NCI-H146 treated with DMSO at 0.1 percent for 48 hours (cell line): ENCODE results near the gene MICAL2.

Experiments used
- DNase-seq: peaks from one replicate; lab custom pipeline; 2025; ENCODE audit not compliant: unreplicated experiment; lab: John Stamatoyannopoulos, UW

MICAL2 gene

DNA sequence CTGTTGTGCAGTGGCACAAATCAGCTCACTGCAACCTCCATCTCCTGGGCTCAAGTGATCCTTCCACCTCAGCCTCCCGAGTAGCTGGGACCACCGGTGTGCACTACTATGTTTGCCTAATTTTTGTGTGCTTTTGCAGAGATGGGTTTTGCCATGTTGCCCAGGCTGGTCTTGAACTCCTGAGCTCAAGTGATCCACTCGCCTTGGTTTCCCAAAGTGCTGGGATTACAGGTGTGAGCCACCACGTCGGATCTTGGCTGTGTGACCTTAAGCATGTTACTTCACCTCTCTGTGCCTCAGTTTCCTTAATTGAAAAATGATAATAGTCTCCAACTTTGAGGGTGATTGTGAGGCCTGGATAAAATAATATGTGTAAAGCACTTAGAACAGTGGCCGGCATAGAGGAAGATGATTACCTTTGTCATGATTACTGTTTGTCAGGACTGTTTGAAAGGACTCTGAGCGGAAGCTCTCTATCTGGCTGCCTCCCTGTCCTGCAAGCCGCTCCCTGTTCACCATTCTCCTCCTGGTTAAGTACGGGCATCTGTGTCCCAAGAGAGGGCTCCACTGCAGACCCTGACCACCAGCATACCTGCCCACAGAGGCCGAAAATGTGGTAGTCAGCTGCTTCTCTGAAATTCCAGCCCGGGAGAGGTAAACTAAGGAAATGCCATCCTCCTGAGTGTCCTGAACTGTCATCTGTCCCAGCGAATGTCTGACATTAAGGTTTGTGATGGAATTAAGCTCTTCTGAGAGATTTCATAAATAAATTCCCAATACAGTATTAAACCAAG, 73.6 kb downstream of the MICAL2 start:
- DNase-seq: no peak

DNA sequence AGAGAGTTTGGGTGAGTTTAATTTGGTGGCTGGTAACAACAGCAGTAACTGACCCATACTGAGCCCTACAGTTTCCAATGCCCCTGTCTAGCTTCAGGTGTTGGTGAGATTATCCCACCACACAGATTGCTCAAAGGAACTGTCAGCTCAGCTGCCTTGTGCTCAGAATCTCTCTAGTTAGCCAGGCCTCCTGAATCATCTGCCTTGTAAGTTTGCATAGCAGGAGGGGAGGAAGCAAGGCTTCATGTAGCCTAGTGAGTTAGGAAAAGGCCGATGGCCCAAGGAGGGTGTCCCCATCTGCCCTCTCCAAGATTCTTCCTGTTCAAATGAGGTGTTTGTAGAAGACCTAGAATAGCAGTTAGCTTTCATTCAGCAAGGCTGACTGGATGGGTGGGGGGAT, 74.3 kb downstream of the MICAL2 start:
- no peak for DNase-seq

GRCh38 chr11:12185106-12185690, 74.8 kb downstream of the MICAL2 start:
- no peak for DNase-seq

GRCh38 chr11:12185914-12186313, 75.5 kb downstream of the MICAL2 start:
- DNase-seq: no peak

DNA sequence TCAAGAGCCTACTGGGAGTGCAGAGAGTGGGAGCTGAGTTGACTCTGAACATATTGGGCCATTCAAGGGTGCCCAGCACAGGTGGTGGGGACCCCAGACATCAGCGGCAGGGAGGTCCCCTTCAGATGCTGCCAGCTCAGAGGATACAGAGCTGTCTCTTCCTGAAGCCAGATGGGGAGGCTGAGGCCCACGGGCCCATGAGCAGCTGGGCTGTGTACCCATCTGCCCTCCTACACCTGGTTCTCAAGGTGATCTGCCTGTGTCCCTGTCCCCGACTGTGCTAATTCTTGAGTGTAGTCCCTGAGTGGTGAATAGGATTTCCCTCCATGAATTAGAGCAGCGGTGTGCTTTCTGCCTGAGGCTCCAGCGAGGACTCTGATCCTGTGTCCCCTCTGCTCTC, 76.3 kb downstream of the MICAL2 start:
- DNase-seq: no peak

DNA sequence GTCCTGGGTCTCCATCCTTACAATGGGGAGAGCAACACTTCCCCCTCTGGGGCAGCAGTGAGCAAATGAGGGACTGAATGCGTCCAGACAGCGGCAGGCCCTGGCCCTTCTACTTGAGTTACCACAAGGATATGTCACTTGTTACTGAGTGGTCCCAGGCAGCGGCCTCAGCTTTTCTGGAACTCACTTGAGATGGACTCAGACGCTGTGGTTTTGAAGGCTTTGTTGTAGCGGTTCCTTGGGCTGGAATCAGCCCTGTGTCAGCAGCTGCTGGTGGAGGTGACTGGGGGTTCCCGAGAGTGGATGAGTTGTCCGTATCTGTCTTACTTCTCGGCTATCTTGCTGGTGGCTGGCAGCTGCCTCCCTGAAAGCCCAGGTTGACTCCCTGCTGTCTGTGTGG, 77.0 kb downstream of the MICAL2 start:
- no peak for DNase-seq

DNA sequence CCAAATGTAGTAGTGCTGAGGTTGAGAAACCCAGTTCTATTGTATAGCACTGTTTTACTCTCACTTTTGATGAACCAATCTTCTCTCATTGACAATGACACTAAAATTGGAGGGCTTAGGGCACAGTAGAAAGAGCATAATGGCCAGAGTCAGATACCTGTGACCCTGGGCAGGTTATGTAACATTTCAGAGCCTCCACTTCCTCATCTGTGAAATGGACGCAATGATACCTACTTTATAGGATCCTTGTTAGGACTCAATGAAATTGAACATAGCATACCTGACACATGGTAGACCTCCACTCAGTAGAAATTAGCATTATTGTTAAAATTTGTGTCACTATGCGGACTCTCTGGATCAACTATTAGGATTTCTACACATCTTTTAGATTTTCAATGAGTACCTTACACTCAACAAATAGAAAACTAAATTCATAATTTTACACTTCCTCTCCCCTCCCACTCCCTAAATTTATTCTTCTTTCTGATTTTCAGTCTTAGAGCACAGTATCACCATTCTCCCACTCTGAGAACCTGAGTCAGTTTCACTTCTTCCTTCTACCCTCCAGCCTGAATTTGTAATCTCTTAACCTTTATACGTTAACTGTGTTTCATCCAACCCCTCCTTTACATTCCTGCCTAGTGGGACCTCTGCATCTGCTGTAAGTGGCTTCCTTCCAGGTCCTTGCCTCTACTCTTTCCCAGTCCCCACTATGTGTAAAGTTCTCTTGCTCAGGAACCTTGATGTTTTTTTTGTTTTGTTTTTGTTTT, 78.3 kb downstream of the MICAL2 start:
- no peak for DNase-seq

GRCh38 chr11:12189543-12190235, 79.3 kb downstream of the MICAL2 start:
- no peak for DNase-seq

DNA sequence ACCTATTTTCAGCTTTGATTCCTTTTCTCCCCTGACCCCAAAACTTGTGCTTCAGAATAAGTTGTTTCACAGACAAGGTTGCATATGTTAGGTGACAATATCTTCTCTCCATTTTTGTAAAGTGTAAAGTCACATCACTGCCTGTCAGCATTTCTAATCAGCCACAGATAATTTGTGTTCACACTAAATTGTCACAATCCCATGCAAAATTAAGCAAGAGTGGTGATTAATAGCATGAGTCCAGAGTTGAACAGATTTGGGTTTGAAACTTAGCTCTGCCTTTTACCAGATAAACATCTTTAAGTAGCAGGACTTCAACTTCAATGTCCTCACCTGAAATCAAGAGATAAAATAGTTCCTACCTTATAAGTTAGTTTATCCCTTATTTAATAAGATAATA, 80.1 kb downstream of the MICAL2 start:
- DNase-seq: no peak

- DNase-seq: no peak
These were observed 82.6 kb downstream of the MICAL2 start for GRCh38 chr11:12192794-12193514.

- DNase-seq: no peak
These were observed 83.3 kb downstream of the MICAL2 start for GRCh38 chr11:12193515-12194336.

DNA sequence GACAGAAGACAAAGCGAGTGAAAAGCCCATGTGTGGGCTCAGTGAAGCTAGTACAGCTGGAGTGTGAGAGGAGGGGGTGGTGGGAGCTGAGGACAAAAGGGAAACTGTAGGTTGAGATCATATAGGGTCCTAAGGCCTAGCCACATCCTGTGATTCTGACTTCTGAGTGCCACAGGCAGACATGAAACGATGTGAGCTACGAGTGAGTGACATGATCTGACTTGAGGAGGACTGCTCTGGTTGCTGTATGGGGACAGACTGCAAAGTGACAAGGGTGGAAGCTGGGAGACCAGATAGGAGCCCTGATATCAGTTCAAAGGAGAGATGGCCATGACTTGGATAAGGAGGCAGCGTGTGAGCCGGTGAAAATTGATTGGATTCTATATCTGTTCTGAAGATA, 85.4 kb downstream of the MICAL2 start:
- DNase-seq: no peak

GRCh38 chr11:12196308-12196707, 85.9 kb downstream of the MICAL2 start:
- no peak for DNase-seq

- DNase-seq: no peak
These were observed 86.5 kb downstream of the MICAL2 start for GRCh38 chr11:12196872-12197271.

DNA sequence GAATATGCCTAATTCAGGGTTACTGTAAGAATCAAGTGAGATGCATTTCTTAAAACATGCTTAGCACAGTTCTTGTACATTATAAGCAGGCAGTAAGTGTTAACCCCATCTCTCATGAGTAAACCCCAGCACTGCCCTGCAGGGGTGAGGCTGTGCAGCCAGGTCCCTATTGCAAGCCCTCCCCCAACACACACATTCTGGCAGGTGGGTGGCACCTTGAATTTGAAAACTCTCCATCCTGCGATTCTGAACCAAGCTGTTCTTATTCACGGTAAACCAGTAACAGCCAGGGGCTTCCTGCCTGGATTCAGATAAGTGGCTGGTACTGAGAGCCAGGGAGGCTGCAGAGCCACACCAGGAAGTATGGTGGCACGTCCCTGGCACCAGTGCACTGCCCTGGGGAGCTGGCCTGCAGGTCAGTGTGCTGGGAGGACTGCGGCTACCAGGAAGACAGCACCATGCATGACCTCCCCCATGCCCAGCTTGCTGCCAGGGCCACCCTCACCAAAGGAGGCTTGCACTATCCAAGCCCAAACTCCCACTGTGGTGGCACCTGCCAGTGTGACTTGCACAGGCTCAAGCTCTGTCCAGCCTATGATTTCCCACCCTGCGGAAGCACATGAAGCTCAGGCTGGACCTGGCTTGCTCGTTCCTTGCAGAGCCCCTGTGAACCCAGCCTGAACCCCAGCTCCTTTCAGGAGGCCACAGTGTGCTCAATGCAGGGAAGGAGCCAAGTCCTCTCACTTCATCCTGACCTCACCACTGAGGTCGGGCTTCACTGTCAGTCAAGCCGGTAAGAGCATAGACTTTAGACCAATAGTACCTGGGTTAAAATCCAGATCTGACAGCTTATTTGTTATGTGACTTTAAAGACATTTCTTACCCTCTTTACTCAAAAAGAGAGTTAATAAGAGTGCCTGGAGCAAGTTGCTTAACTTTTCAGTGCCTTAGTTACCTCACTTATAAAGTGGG, 88.1 kb downstream of the MICAL2 start:
- no peak for DNase-seq

- peak; percentile 94 for DNase-seq
These were observed 89.0 kb downstream of the MICAL2 start for GRCh38 chr11:12199231-12199948.

DNA sequence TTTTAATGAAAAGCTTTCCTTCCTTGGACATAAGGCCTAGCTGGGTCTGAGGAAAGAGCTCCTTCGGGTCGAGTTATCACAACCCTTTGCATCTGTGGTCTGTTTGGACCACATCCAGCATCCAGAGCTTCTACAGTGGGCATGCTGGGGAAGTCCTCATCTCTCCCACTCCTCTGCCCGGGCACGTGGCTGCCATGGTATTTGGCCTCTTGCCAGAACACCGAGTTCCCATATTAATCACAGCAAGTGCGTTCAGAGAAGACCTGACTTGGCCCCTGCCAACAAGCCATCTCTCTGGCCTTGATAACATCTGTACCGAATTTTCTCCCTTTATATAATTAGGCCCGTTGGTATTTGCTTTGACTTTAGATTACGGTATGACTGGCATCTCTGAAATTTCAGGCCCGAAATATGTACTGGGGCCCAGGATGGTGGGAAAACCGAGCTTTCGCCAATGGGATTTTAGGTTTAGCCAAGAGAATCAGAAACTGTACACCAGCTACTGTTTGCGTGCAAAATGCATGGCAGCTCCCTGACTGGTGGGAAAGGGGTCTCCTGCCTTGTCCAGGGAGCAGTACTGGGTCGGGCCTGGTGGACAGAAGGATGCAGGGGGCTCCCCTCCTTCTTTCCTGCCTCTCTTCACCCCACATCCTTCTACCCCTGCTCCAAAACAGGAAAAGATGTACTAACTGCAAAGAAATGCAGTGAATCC, 90.0 kb downstream of the MICAL2 start:
- DNase-seq: no peak
